A549 (cell line): ENCODE data around the gene MBNL1. TPM values are rescaled to one million over a fixed set of nuclear protein-coding genes. Genes with fewer than 3 reads are reported as not detected.

Experiments used
- ATAC-seq, 2 experiments: fragments of 200-7000 bp in 1 of 2; fragments of >200 bp in 1 of 2; cut with Nextera tagmentation in 1 of 2; cut with Tn5 transposase in 1 of 2; 3 replicates each; pipeline versions ENCODE4 v1.8.0 to v1.9.1; 2018 to 2020; ENCODE audit warnings: mild to moderate bottlenecking in 1 of 2, moderate library complexity in 1 of 2
- CTCF ChIA-PET: fragments of 300-600 bp; sonication (Branson Sonifier 250); formaldehyde crosslinking; extraction: SDS; loops from one replicate; lab custom pipeline; 2021; ENCODE audit warnings: antibody characterized with exemption, inconsistent platforms; lab: Yijun Ruan, JAX
- POLR2A ChIA-PET: fragments of 350-600 bp; formaldehyde crosslinking; extraction: SDS; loops from one replicate; lab custom pipeline; 2021; ENCODE audit warnings: antibody characterized with exemption, inconsistent platforms; lab: Yijun Ruan, JAX
- DNase-seq, 2 experiments: peaks; one replicate each; pipeline versions ENCODE4 v3.0.0 to v3.0.0-alpha.2; 2011 to 2016; ENCODE audit warnings: low read depth in 1 of 2, low spot score in 1 of 2
- FAIRE-seq: peaks from 2 replicates; lab custom pipeline; 2011; peaks lifted over from hg19 to GRCh38; lab: Jason Lieb, UNC
- H3K27ac ChIP-seq, 2 experiments: fragments of >200 bp; sonication (Bioruptor Twin); formaldehyde crosslinking; 3 replicates each; pipeline ENCODE4 v1.5.1; 2016 to 2017
- H3K4me1 ChIP-seq: fragments of >200 bp; sonication (Bioruptor Twin); formaldehyde crosslinking; 3 replicates; pipeline ENCODE4 v1.6.1; 2016
- H3K4me2 ChIP-seq: fragments of >200 bp; sonication (Bioruptor Twin); formaldehyde crosslinking; 3 replicates; pipeline ENCODE4 v1.6.1; 2016
- H3K4me3 ChIP-seq: fragments of >200 bp; sonication (Bioruptor Twin); formaldehyde crosslinking; 3 replicates; pipeline ENCODE4 v1.5.1; 2016
- H3K9me3 ChIP-seq: fragments of >200 bp; sonication (Bioruptor Twin); formaldehyde crosslinking; 3 replicates; pipeline ENCODE4 v1.6.1; 2016
- BHLHE40 ChIP-seq: IDR thresholded peaks from 2 replicates; pipeline ENCODE4 v1.6.1; 2012; ENCODE audit warnings: low read depth, low read length, inconsistent platforms
- CBX2 ChIP-seq: fragments of 200-600 bp; sonication (generic); IDR thresholded peaks from 2 replicates; pipeline ENCODE4 v1.6.1; 2016; ENCODE audit warnings: low read depth, mild to moderate bottlenecking, borderline replicate concordance
- CTCF ChIP-seq: fragments of >200 bp; sonication (Bioruptor Twin); formaldehyde crosslinking; IDR thresholded peaks from 3 replicates; pipeline ENCODE4 v1.5.1; 2016
- E2F6 ChIP-seq: IDR thresholded peaks from 2 replicates; pipeline ENCODE4 v1.6.1; 2012; ENCODE audit warnings: low read depth, borderline replicate concordance
- FOXS1 ChIP-seq: fragments of 250-450 bp; sonication (Bioruptor Pico); IDR thresholded peaks from 2 replicates; pipeline ENCODE4 v1.5.0; 2020; ENCODE audit warnings: mild to moderate bottlenecking, moderate library complexity
- GATA3 ChIP-seq: IDR thresholded peaks from 2 replicates; pipeline ENCODE4 v1.6.1; 2012; ENCODE audit warnings: borderline replicate concordance
- HDAC2 ChIP-seq: fragments of 200-600 bp; sonication (generic); IDR thresholded peaks from 2 replicates; pipeline ENCODE4 v1.6.1; 2016
- HEYL ChIP-seq: fragments of 250-450 bp; sonication (Bioruptor Pico); IDR thresholded peaks from 2 replicates; pipeline ENCODE4 v1.8.0; 2021; ENCODE audit warnings: mild to moderate bottlenecking, moderate library complexity
- HOXA7 ChIP-seq: fragments of 250-450 bp; sonication (Bioruptor Pico); IDR thresholded peaks from 2 replicates; pipeline ENCODE4 v1.5.0; 2020; ENCODE audit warnings: mild to moderate bottlenecking, moderate library complexity
- HOXB5 ChIP-seq: fragments of 250-450 bp; sonication (Bioruptor Pico); IDR thresholded peaks from 2 replicates; pipeline ENCODE4 v1.5.0; 2020; ENCODE audit warnings: mild to moderate bottlenecking, moderate library complexity
- JUN ChIP-seq, 2 experiments: fragments of >200 bp; sonication (Bioruptor Twin); formaldehyde crosslinking; IDR thresholded peaks; 2 replicates in 1 of 2; 3 replicates in 1 of 2; pipeline ENCODE4 v1.6.1; 2016 to 2017
- KDM5A ChIP-seq: fragments of 200-600 bp; sonication (generic); IDR thresholded peaks from 2 replicates; pipeline ENCODE4 v1.6.1; 2016; ENCODE audit warnings: antibody characterized with exemption, mild to moderate bottlenecking
- MYC ChIP-seq: IDR thresholded peaks from 2 replicates; pipeline ENCODE4 v1.6.1; 2012; ENCODE audit warnings: mild to moderate bottlenecking, inconsistent platforms, low read length, improper control_type of control experiment, borderline replicate concordance
- NFE2L2 ChIP-seq: fragments of 150-350 bp; conservative IDR thresholded peaks from 2 replicates; pipeline ENCODE4 v1.6.1; 2014; ENCODE audit warnings: low read length
- POLR2A ChIP-seq: IDR thresholded peaks from 2 replicates; pipeline ENCODE4 v1.6.1; 2012; ENCODE audit warnings: mild to moderate bottlenecking, low read length
- POLR2AphosphoS2 ChIP-seq: conservative IDR thresholded peaks from 2 replicates; pipeline ENCODE4 v1.6.1; 2012; ENCODE audit warnings: low read length, improper control_type of control experiment, inconsistent platforms
- RAD21 ChIP-seq, 2 experiments: fragments of >200 bp in 1 of 2; sonication (Bioruptor Twin) in 1 of 2; formaldehyde crosslinking in 1 of 2; IDR thresholded peaks in 1 of 2; conservative IDR thresholded peaks in 1 of 2; 2 replicates in 1 of 2; 3 replicates in 1 of 2; pipeline ENCODE4 v1.6.1; 2012 to 2018; ENCODE audit warnings: inconsistent platforms in 1 of 2
- RARB ChIP-seq: fragments of 250-450 bp; sonication (Bioruptor Pico); IDR thresholded peaks from 2 replicates; pipeline ENCODE4 v1.8.0; 2021; ENCODE audit warnings: mild to moderate bottlenecking, moderate library complexity
- REST ChIP-seq: fragments of 200-600 bp; sonication (generic); IDR thresholded peaks from 2 replicates; pipeline ENCODE4 v1.6.1; 2016; ENCODE audit warnings: antibody characterized with exemption, mild to moderate bottlenecking, moderate library complexity
- RNF2 ChIP-seq: fragments of 200-600 bp; sonication (generic); IDR thresholded peaks from 2 replicates; pipeline ENCODE4 v1.6.1; 2016; ENCODE audit warnings: low read depth, mild to moderate bottlenecking, antibody characterized with exemption, moderate library complexity, borderline replicate concordance
- SMC3 ChIP-seq: fragments of >200 bp; sonication (Bioruptor Twin); formaldehyde crosslinking; IDR thresholded peaks from 3 replicates; pipeline ENCODE4 v1.6.1; 2018; ENCODE audit warnings: inconsistent platforms
- TP53 ChIP-seq: fragments of 250-450 bp; sonication (Bioruptor Pico); IDR thresholded peaks from 2 replicates; pipeline ENCODE4 v1.5.0; 2021; ENCODE audit warnings: mild to moderate bottlenecking, moderate library complexity
- ZC3H11A ChIP-seq: fragments of 450-650 bp; IDR thresholded peaks from 2 replicates; pipeline ENCODE4 v1.6.1; 2014; ENCODE audit warnings: antibody characterized with exemption, mild to moderate bottlenecking
- ZNF302 ChIP-seq: fragments of 250-450 bp; sonication (Bioruptor Pico); IDR thresholded peaks from 2 replicates; pipeline ENCODE4 v1.9.0; 2021; ENCODE audit warnings: inconsistent platforms, mild to moderate bottlenecking, moderate library complexity
- WGBS: methylation state at CpG from one replicate; pipeline ENCODE4 v1.1.6; 2017; ENCODE audit errors: missing lambda C conversion rate; 5-methylcytosine and 5-hydroxymethylcytosine counted together
- polyA plus RNA-seq, 4 experiments: library from polyadenylated mRNA; depleted of rRNA in 3 of 4; stranded (reverse); fragments of >200 nt; fragmentation: RNase III in 1 of 4; extraction: RNeasy Plus Mini Kit Qiagen cat#74134 plus additional on column Dnase treatment in 1 of 4; gene quantifications; 2 replicates in 3 of 4; 3 replicates in 1 of 4; pipeline ENCODE4 v1.2.3, GENCODE V29; 2011 to 2017

Gene MBNL1
- polyA plus RNA-seq, 2 of the 4 experiments (the other 2 are of a cell fraction), result 60.5 to 92.5 TPM

- Histone ChIP-seq H3K27ac (peak overlapping the region in 1 of 2 experiments; percentile 59; a peak in 1 of 6 replicates), H3K9me3 (no peaks in the 10 kb centered on the region), H3K4me3 (no peak overlapping the region), H3K4me2 (peak overlapping the region; percentile 65), H3K4me1 (peaks cover 31% of the 10 kb centered on the region)
- ChIA-PET CTCF (interaction anchor here (0.5 to 2.5 kb wide), 30 partner anchors 8 to 1006 kb away, joined by 3 to 12 read pairs (median 3); no protein-coding TSS in a partner anchor), POLR2A (interaction anchor here (1.2 kb wide), 1 partner anchor 134 kb away, joined by 4 read pairs; no protein-coding TSS in a partner anchor)
- TF ChIP-seq E2F6 (no peak), HEYL (CRISPR knock-in tag) (no peak), CBX2 (no peak), RNF2 (no peak), SMC3 (peak; percentile 92), RAD21 (conservative IDR thresholded peaks at IDR 0.05 in 1 of 2, IDR thresholded peaks at IDR 0.05 in 1 of 2) (peak; percentile 86 to 94), HOXB5 (CRISPR knock-in tag) (no peak), TP53 (no peak), HOXA7 (no peak), CTCF (peak; percentile 91), ZNF302 (CRISPR knock-in tag) (no peak)
- peak; percentile 86 for FAIRE-seq
- peak; percentile 64 to 78; a peak in 5 of 6 replicates for ATAC-seq
- DNase-seq, result peak; percentile 7 to 73
- 8% methylated on average over 8 of the region's 8 CpGs for WGBS
Measured at GRCh38 chr3:152444029-152444641, 175.4 kb downstream of the MBNL1 start.

GRCh38 chr3:152445212-152445611 is 176.5 kb downstream of the MBNL1 start:
- Histone ChIP-seq H3K4me3 (no peak overlapping the region), H3K9me3 (no peaks in the 10 kb centered on the region), H3K4me2 (0 out of 3 replicates have a peak overlapping the region, but pooled peaks have one; percentile 19), H3K4me1 (peaks cover 31% of the 10 kb centered on the region), H3K27ac (no peak overlapping the region)
- FAIRE-seq, result no peak
- peak in 1 of 2 experiments; percentile 35; a peak in 3 of 6 replicates for ATAC-seq
- TF ChIP-seq REST (no peak), CTCF (no peak), ZC3H11A (no peak), GATA3 (no peak), POLR2AphosphoS2 (no peak), POLR2A (no peak), HDAC2 (no peak), KDM5A (no peak), MYC (no peak), E2F6 (no peak), FOXS1 (CRISPR knock-in tag) (no peak), NFE2L2 (no peak), JUN (IDR thresholded peaks at IDR 0.05) (no peak), CBX2 (no peak), HOXB5 (CRISPR knock-in tag) (no peak), BHLHE40 (no peak), RARB (CRISPR knock-in tag) (no peak)
- peak in 1 of 2 experiments; percentile 12 for DNase-seq
- CTCF ChIA-PET, result interaction anchor here (0.6 to 2.3 kb wide), 8 partner anchors 9 to 1007 kb away, joined by 3 to 9 read pairs (median 4); no protein-coding TSS in a partner anchor
- WGBS, result 45% methylated on average over 6 of the region's 6 CpGs
- POLR2A ChIA-PET, result no interaction called here
